Gastrocnemius medialis (tissue), 4 donors: ENCODE results near the gene GNG7.

Source experiments
- CTCF ChIP-seq, 5 experiments: fragments of 450-650 bp in 3 of 5; fragments of 200-600 bp in 2 of 5; sonication (generic) in 2 of 5; IDR thresholded peaks in 4 of 5; conservative IDR thresholded peaks in 1 of 5; 1 replicate in 4 of 5; 2 replicates in 1 of 5; pipeline ENCODE4 v1.5.1; 2016 to 2019; ENCODE audit warnings: antibody characterized with exemption in 5 of 5, mild to moderate bottlenecking in 3 of 5, moderate library complexity in 3 of 5
- POLR2A ChIP-seq, 2 donors: fragments of 450-650 bp; IDR thresholded peaks; one replicate each; pipeline ENCODE4 v1.6.1; 2017; ENCODE audit warnings: antibody characterized with exemption in 2 of 2, mild to moderate bottlenecking in 2 of 2, moderate library complexity in 2 of 2

DNA sequence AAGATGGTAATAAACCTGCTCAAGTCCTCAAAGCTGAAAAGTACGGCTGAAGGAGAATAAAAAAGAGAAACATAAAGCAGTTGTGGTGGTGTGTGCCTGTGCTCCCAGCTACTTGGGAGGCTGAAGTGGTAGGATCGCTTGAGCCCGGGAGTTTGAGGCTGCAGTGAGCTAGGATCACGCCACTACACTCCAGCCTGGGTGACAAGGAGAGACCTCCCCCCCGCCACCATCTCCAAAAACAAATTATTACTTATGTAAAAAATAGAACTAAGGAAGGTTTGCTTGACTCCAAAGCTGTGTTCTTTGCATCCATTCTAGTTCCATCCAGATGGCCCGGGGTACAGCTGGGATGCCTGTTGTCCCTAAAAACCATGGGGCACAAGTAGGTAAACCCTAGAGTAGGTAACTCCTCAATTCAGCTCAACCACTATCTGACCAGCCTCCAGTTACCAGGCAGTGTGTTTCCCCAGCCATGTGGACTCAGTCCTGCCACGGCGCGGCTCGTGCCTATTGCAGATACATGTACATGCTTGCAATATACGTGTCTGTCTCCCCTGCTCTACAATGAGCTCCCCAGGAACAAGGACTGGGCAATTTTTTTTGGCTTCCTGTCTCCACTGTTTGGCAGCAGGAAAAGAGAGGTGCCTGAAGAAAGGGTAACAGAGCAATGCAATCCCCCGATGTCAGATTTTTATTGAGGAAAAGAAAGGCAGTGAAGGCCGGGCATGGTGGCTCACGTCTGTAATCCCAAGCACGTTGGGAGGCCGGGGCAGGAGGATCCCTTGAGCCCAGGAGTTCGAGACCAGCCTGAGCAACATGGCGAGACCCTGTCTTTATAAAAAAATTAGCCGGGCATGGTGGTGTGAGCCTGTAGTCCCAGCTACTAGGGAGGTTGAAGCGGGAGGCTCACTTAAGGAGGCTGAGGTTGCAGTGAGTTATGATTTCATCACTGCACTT lies 101.3 kb downstream of the GNG7 start:
- TF ChIP-seq POLR2A (IDR thresholded peaks at IDR 0.05) = no peak
- TF ChIP-seq CTCF (IDR thresholded peaks at IDR 0.05 in 4 of 5, conservative IDR thresholded peaks at IDR 0.05 in 1 of 5) = no peak
